ENCODE measurements around the gene STT3B. TPM values are rescaled to one million over a fixed set of nuclear protein-coding genes. Genes with fewer than 3 reads are reported as not detected.
A peak's percentile ranks its signal among the peaks of the same experiment; 100 is the strongest.
"Not testable (repeated sequence)": the region's sequence is repeated elsewhere in the genome, so short reads cannot be mapped to it uniquely, and the experiment has no call there.

The STT3B gene
- total RNA-seq, 2 experiments from 2014 or later, result 115 to 117 TPM

GRCh38 chr3:31576521-31576920 is 43.8 kb downstream of the STT3B start:
- H3K4me3 Mint-ChIP-seq, result no peak overlapping the region
- intact Hi-C loops (cut with micrococcal nuclease), result no loop called here
- peaks cover 14% of the 10 kb centered on the region for H3K36me3 Mint-ChIP-seq
- no peak for DNase-seq
- H3K9me3 Mint-ChIP-seq, result no peaks in the 10 kb centered on the region
- H3K27me3 Mint-ChIP-seq, result no peaks in the 10 kb centered on the region
- ChIA-PET POLR2A (no interaction called here), CTCF (interaction anchor here (1.3 kb wide), 1 partner anchor 45 kb away, joined by 3 read pairs; no protein-coding TSS in a partner anchor)
- no peak overlapping the region for H3K27ac Mint-ChIP-seq
- H3K4me1 Mint-ChIP-seq (ENCODE audit: low read depth), result peaks cover 40% of the 10 kb centered on the region

DNA sequence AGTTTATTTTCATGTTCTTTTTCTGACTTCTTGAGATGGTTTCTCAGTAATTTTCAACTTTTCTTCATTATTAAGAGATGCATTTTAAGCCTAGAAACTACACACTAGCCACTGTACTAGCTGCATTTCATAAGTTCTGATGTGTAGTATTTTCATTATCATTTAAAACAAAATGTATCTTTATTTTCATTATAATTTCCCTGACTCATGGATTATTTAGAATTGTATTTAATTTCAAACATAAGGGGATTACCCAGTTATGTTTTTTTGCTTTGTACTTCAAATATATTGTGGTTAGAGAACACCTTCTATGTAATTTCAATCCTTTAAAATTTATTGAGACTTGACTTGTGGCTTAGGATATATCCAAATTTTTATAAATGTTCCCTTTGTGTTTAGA is 44.5 kb downstream of the STT3B start:
- no peaks in the 10 kb centered on the region for H3K27me3 Mint-ChIP-seq
- ChIA-PET POLR2A (no interaction called here), CTCF (no interaction called here)
- H3K4me3 Mint-ChIP-seq, result no peak overlapping the region
- intact Hi-C loops (cut with micrococcal nuclease), result no loop called here
- peaks cover 45% of the 10 kb centered on the region for H3K4me1 Mint-ChIP-seq (ENCODE audit: low read depth)
- no peak for DNase-seq
- peaks cover 19% of the 10 kb centered on the region for H3K36me3 Mint-ChIP-seq
- H3K9me3 Mint-ChIP-seq, result no peaks in the 10 kb centered on the region
- H3K27ac Mint-ChIP-seq, result no peak overlapping the region

GRCh38 chr3:31579828-31580227 is 47.1 kb downstream of the STT3B start:
- DNase-seq, result no peak
- POLR2A ChIA-PET, result no interaction called here
- Mint-ChIP-seq H3K27me3 (no peaks in the 10 kb centered on the region), H3K9me3 (peaks cover 5% of the 10 kb centered on the region), H3K36me3 (peaks cover 39% of the 10 kb centered on the region), H3K4me3 (no peak overlapping the region), H3K4me1 (ENCODE audit: low read depth) (peaks cover 66% of the 10 kb centered on the region), H3K27ac (no peak overlapping the region)
- intact Hi-C loops (cut with micrococcal nuclease), result no loop called here
- CTCF ChIA-PET, result interaction anchor here (0.7 to 1.9 kb wide), 5 partner anchors 10 to 59 kb away, joined by 3 to 7 read pairs (median 4); no protein-coding TSS in a partner anchor

DNA sequence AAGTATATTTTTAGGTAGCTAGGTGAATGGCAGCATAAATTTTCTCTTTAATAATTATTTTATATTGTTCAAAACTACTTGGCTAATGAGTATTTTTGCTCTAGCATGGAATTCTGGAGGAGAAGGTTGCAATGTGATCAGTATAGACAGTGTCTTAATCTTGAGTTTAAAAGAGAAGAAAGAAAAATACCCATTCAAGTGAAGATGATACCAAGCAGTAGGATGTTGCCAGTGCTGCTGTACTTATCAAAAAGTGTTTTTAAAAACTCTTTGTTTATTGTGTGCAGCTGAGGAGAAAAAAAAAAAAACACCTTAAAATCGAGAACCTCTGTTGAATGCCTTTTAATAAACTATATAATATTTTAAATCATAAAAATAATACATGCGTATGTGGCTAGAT is 47.9 kb downstream of the STT3B start:
- ChIA-PET POLR2A (no interaction called here), CTCF (interaction anchor here (0.8 to 1.9 kb wide), 4 partner anchors 11 to 60 kb away, joined by 3 to 7 read pairs (median 6); no protein-coding TSS in a partner anchor)
- Mint-ChIP-seq H3K27me3 (no peaks in the 10 kb centered on the region), H3K9me3 (peaks cover 5% of the 10 kb centered on the region), H3K4me1 (ENCODE audit: low read depth) (peaks cover 63% of the 10 kb centered on the region), H3K4me3 (no peak overlapping the region), H3K27ac (no peak overlapping the region), H3K36me3 (peaks cover 46% of the 10 kb centered on the region)
- intact Hi-C loops (cut with micrococcal nuclease), result no loop called here
- no peak for DNase-seq

DNA sequence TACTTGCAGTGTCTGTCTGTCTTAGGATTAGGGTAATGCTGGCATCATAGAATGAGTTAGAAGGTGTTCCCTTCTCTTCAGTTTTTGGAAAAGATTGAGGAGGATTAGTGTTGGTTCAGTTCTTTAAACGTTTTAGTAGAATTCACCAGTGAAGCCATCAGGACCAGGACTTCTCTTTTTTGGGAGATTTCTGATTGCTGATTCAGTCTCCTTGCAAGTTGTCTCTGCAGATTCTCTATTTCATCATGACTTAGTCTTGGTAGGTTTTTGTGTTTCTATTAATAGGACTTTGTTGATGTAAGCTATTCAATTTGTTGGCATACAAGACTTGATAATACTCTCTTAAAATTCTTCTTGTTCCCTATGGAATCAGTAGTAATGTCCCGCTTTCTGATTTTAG is 48.9 kb downstream of the STT3B start:
- intact Hi-C loops (cut with micrococcal nuclease), result no loop called here
- Mint-ChIP-seq H3K4me3 (no peak overlapping the region), H3K27ac (peak overlapping the region; percentile 58), H3K4me1 (ENCODE audit: low read depth) (peaks cover 59% of the 10 kb centered on the region), H3K9me3 (peaks cover 5% of the 10 kb centered on the region), H3K27me3 (no peaks in the 10 kb centered on the region), H3K36me3 (peaks cover 53% of the 10 kb centered on the region)
- CTCF ChIA-PET, result interaction anchor here (1.9 kb wide), 1 partner anchor 31 kb away, joined by 7 read pairs; no protein-coding TSS in a partner anchor
- no peak for DNase-seq
- POLR2A ChIA-PET, result no interaction called here

DNA sequence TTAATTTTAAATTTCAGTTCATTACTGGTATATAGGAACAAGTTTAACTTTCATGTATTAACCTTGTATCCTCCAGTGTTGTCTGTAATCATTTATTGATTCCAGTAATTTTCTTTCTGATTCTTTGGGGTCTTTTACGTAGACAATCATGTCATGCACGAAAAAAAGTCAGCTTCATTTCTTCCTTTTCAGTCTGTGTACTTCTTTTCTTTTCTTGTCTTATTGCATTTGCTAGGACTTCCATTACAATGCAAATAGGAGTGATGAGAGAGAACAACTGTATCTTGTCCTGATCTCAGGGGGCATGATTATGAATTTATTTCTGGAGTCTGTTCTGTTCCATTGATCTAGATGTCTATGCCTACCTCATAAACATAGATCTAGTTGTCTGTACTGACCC is 56.5 kb downstream of the STT3B start:
- Mint-ChIP-seq H3K9me3 (peaks cover 38% of the 10 kb centered on the region), H3K4me1 (ENCODE audit: low read depth) (peaks cover 41% of the 10 kb centered on the region), H3K4me3 (no peak overlapping the region), H3K36me3 (peaks cover 80% of the 10 kb centered on the region), H3K27me3 (no peaks in the 10 kb centered on the region), H3K27ac (no peak overlapping the region)
- ChIA-PET CTCF (no interaction called here), POLR2A (no interaction called here)
- DNase-seq, result no peak
- intact Hi-C loops (cut with micrococcal nuclease), result no loop called here

DNA sequence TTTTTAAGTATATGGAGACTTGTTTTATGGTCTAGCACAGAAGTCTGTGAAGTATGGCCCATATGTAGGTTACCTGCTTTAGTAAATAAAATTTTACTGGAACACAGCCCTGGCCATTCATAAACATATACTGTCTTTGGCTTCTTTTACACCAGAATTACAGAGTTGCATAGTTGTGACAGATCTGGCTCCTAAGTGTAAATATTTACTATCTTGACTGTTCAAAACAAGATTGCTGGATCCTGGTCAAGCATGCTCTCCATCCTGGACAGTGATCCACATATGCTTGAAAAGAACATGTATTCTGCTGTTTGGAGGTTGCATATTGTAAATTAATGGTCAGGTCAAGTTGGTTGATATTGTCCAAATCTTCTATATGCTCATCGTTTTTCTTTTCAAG is 57.9 kb downstream of the STT3B start:
- ChIA-PET POLR2A (no interaction called here), CTCF (no interaction called here)
- Mint-ChIP-seq H3K4me3 (no peak overlapping the region), H3K27me3 (no peaks in the 10 kb centered on the region), H3K4me1 (ENCODE audit: low read depth) (peaks cover 49% of the 10 kb centered on the region), H3K36me3 (peaks cover 83% of the 10 kb centered on the region), H3K27ac (no peak overlapping the region), H3K9me3 (peaks cover 38% of the 10 kb centered on the region)
- intact Hi-C loops (cut with micrococcal nuclease), result loop anchor here (5.0 kb wide), 1 partner anchor 33 kb away; no protein-coding TSS in a partner anchor
- no peak for DNase-seq

- no peak for DNase-seq
- ChIA-PET CTCF (no interaction called here), POLR2A (no interaction called here)
- Mint-ChIP-seq H3K4me1 (ENCODE audit: low read depth) (peaks cover 57% of the 10 kb centered on the region), H3K36me3 (peaks cover 74% of the 10 kb centered on the region), H3K27me3 (no peaks in the 10 kb centered on the region), H3K9me3 (peaks cover 37% of the 10 kb centered on the region), H3K27ac (peak overlapping the region; percentile 63), H3K4me3 (no peak overlapping the region)
- intact Hi-C loops (cut with micrococcal nuclease), result loop anchor here (5.0 kb wide), 1 partner anchor 35 kb away; no protein-coding TSS in a partner anchor
These were observed 60.0 kb downstream of the STT3B start for GRCh38 chr3:31592764-31593163.

DNA sequence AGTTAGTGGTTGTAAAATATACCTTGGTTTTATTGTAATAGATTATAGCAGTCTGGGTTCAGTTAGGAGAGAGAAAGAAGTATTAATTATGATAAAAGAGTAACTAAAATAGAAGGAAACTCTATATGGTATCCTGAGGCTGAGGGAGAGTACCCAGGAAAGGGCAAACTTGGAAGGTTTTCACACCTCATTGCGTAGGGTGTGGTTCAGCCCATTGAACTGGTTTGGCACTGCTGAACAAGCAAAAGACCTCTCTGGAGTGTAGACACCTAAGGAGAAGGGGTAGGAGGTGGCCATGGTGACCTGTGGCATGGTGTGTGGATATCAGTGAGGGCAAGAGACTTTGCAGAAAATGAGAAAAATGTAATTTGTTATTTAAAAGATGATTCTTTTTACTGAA is 63.5 kb downstream of the STT3B start:
- Mint-ChIP-seq H3K4me1 (ENCODE audit: low read depth) (peaks cover 56% of the 10 kb centered on the region), H3K27me3 (no peaks in the 10 kb centered on the region), H3K4me3 (no peak overlapping the region), H3K27ac (no peak overlapping the region), H3K9me3 (peaks cover 12% of the 10 kb centered on the region), H3K36me3 (peaks cover 53% of the 10 kb centered on the region)
- no peak for DNase-seq
- CTCF ChIA-PET, result interaction anchor here (1.0 kb wide), 1 partner anchor 24 kb away, joined by 3 read pairs; no protein-coding TSS in a partner anchor
- intact Hi-C loops (cut with micrococcal nuclease), result no loop called here
- POLR2A ChIA-PET, result no interaction called here

GRCh38 chr3:31600431-31600830 is 67.7 kb downstream of the STT3B start:
- Mint-ChIP-seq H3K9me3 (peaks cover 11% of the 10 kb centered on the region), H3K27ac (peak overlapping the region; percentile 18), H3K27me3 (no peaks in the 10 kb centered on the region), H3K4me3 (no peak overlapping the region), H3K4me1 (ENCODE audit: low read depth) (peaks cover 21% of the 10 kb centered on the region), H3K36me3 (peaks cover 55% of the 10 kb centered on the region)
- CTCF ChIA-PET, result interaction anchor here (0.5 kb wide), 1 partner anchor 302 kb away, joined by 3 read pairs; no protein-coding TSS in a partner anchor
- no peak for DNase-seq
- POLR2A ChIA-PET, result no interaction called here
- intact Hi-C loops (cut with micrococcal nuclease), result no loop called here

DNA sequence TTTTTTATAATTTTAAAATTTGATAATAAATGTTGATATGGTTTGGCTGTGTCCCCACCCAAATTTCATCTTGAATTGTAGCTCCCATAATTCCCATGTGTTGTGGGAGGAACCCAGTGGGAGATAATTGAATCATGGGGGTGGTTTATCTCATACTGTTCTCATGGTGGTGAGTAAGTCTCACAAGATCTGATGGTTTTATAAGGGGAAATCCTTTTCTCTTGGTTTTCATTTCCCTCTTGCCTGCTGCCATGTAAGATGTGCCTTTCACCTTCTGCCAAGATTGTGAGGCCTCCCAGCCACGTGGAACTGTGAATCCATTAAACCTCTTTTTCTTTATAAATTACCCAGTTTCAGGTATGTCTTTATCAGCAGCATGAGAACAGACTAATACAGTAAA is 72.6 kb downstream of the STT3B start:
- CTCF ChIA-PET, DNase-seq, H3K4me3 Mint-ChIP-seq, POLR2A ChIA-PET, H3K27me3 Mint-ChIP-seq: not testable (repeated sequence)
- peak overlapping the region; percentile 18 for H3K27ac Mint-ChIP-seq
- peaks cover 73% of the 10 kb centered on the region for H3K36me3 Mint-ChIP-seq
- H3K4me1 Mint-ChIP-seq (ENCODE audit: low read depth), result peaks cover 32% of the 10 kb centered on the region
- peaks cover 40% of the 10 kb centered on the region for H3K9me3 Mint-ChIP-seq
- intact Hi-C loops (cut with micrococcal nuclease), result loop anchor here (5.0 kb wide), 1 partner anchor 33 kb away; no protein-coding TSS in a partner anchor

DNA sequence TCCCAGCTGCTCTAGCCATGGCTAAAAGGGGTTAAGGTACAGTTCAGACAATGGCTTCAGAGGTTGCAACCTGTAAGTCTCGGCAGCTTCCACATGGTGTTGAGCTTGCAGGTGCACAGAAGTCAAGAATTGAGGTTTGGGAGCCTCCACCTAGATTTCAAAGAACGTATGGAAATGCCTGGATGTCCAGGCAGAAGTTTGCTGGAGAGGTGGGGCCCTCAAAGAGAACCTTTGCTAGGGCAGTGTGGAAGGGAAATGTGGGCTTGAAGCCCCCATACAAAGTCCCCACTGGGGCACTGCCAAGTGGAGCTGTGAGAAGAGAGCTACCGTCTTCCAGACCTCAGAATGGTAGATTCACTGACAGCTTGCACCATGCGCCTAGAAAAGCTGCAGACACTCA is 73.7 kb downstream of the STT3B start:
- Mint-ChIP-seq H3K27ac (no peak overlapping the region), H3K4me3 (no peak overlapping the region), H3K9me3 (peaks cover 40% of the 10 kb centered on the region), H3K36me3 (peaks cover 71% of the 10 kb centered on the region), H3K4me1 (ENCODE audit: low read depth) (peaks cover 34% of the 10 kb centered on the region), H3K27me3 (no peaks in the 10 kb centered on the region)
- ChIA-PET CTCF (no interaction called here), POLR2A (no interaction called here)
- intact Hi-C loops (cut with micrococcal nuclease), result loop anchor here (5.0 kb wide), 1 partner anchor 34 kb away; no protein-coding TSS in a partner anchor
- DNase-seq, result no peak

DNA sequence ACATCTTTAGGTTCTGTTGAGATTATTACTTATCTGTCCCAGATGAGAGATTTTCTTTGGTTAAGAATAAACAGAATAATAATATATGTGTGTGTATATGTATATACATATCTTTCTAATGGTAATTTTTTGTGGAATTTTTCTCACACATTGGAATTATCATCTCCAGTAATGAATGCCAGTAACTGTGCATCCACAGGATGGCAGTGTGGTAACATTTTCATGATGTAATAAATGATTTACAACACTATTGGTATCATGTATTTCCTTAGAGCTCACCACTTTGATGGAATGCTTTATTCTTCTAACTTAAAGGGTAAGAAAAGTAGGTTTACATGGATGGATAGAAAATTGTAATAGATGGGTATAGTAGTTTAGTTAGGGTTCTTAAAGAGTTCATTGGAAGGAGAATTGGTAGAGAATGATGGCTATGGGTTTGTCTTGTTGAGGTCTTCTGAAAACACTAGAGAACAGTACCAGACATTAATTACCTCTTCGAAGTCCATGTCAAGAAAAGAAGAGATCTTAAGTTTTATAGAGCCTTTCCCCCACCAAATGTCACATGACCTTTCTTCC is 78.1 kb downstream of the STT3B start:
- Mint-ChIP-seq H3K27me3 (no peaks in the 10 kb centered on the region), H3K4me1 (ENCODE audit: low read depth) (peaks cover 69% of the 10 kb centered on the region), H3K9me3 (peaks cover 26% of the 10 kb centered on the region), H3K36me3 (peaks cover 36% of the 10 kb centered on the region), H3K4me3 (no peak overlapping the region), H3K27ac (no peak overlapping the region)
- intact Hi-C loops (cut with micrococcal nuclease), result loop anchor here (2.0 kb wide), 1 partner anchor 158 kb away; no protein-coding TSS in a partner anchor
- no peak for DNase-seq
- ChIA-PET CTCF (interaction anchor here (0.9 to 1.0 kb wide), 2 partner anchors 13 to 146 kb away, joined by 3 read pairs; no protein-coding TSS in a partner anchor), POLR2A (no interaction called here)

All from activated CD4-positive, alpha-beta memory T cell treated with anti-CD3 and anti-CD28 coated beads for 36 hours (primary cell).